Erythroblast (primary cell): ENCODE results near the gene FAF2.

ENCODE experiments used
- GATA1 ChIP-seq: IDR thresholded peaks from 2 replicates; pipeline ENCODE4 v1.6.1; 2011; ENCODE audit warnings: low read depth, mild to moderate bottlenecking, control low read depth, low read length, moderate library complexity
- POLR2A ChIP-seq: IDR thresholded peaks from 2 replicates; pipeline ENCODE4 v1.6.1; 2011; ENCODE audit warnings: mild to moderate bottlenecking, low read length

- TF ChIP-seq POLR2A (no peak), GATA1 (no peak)
Measured at GRCh38 chr5:176490301-176490700, 42.1 kb downstream of the FAF2 start.
